CD8-positive, alpha-beta memory T cell (primary cell): ENCODE data around the gene MRPS16. TPM values are rescaled to one million over a fixed set of nuclear protein-coding genes. Genes with fewer than 3 reads are reported as not detected.
A peak's percentile ranks its signal among the peaks of the same experiment; 100 is the strongest.

ENCODE experiments used
- CTCF ChIA-PET: fragments of 350-600 bp; sonication (Branson Sonifier 250); formaldehyde crosslinking; loops from one replicate; lab custom pipeline; 2021; ENCODE audit warnings: antibody characterized with exemption; lab: Charles Lee
- POLR2A ChIA-PET: fragments of 350-600 bp; sonication (Branson Sonifier 250); formaldehyde crosslinking; loops from one replicate; lab custom pipeline; 2021; ENCODE audit warnings: antibody characterized with exemption; lab: Charles Lee
- DNase-seq, 5 donors: peaks; one replicate each; pipeline versions ENCODE4 v3.0.0 to v3.0.0-alpha.2; 2020 to 2022; ENCODE audit warnings: mixed read lengths in 1 of 5
- H3K27ac ChIP-seq: one replicate; pipeline ENCODE4 v1.7.0; 2013; ENCODE audit warnings: low read depth, mild to moderate bottlenecking, low read length, moderate library complexity
- H3K27me3 ChIP-seq: 2 replicates; pipeline ENCODE4 v1.7.0; 2013; ENCODE audit warnings: low read length, mild to moderate bottlenecking; ENCODE audit not compliant: insufficient read depth, poor library complexity, severe bottlenecking
- H3K36me3 ChIP-seq: 2 replicates; pipeline ENCODE4 v1.7.0; 2013; ENCODE audit warnings: mild to moderate bottlenecking, low read length, moderate library complexity; ENCODE audit not compliant: insufficient read depth
- H3K4me1 ChIP-seq: 2 replicates; pipeline ENCODE4 v1.7.0; 2013; ENCODE audit warnings: mild to moderate bottlenecking, low read length, moderate library complexity; ENCODE audit not compliant: insufficient read depth
- H3K4me3 ChIP-seq: 2 replicates; pipeline ENCODE4 v1.7.0; 2013; ENCODE audit warnings: mild to moderate bottlenecking, low read length
- H3K9me3 ChIP-seq: 2 replicates; pipeline ENCODE4 v1.7.0; 2013; ENCODE audit warnings: mild to moderate bottlenecking, low read length
- H3K27ac Mint-ChIP-seq, 8 donors: one replicate each; pipeline ENCODE4 v1.8.0; 2020 to 2021; ENCODE audit warnings: mixed read lengths in 8 of 8, mild to moderate bottlenecking in 6 of 8, inconsistent platforms in 3 of 8, moderate library complexity in 3 of 8
- H3K27me3 Mint-ChIP-seq, 2 donors: one replicate each; pipeline ENCODE4 v1.8.0; 2020 to 2021; ENCODE audit warnings: mixed read lengths in 2 of 2, mild to moderate bottlenecking in 1 of 2, moderate library complexity in 1 of 2
- H3K36me3 Mint-ChIP-seq, 3 donors: one replicate each; pipeline ENCODE4 v1.8.0; 2020 to 2021; ENCODE audit warnings: mixed read lengths in 3 of 3, inconsistent platforms in 1 of 3, mild to moderate bottlenecking in 1 of 3
- H3K4me1 Mint-ChIP-seq, 3 donors: one replicate each; pipeline ENCODE4 v1.8.0; 2020 to 2021; ENCODE audit warnings: mixed read lengths in 3 of 3, inconsistent platforms in 1 of 3, mild to moderate bottlenecking in 1 of 3
- H3K4me3 Mint-ChIP-seq, 7 donors: one replicate each; pipeline ENCODE4 v1.8.0; 2020 to 2021; ENCODE audit warnings: mixed read lengths in 7 of 7, mild to moderate bottlenecking in 6 of 7, moderate library complexity in 4 of 7, inconsistent platforms in 2 of 7
- H3K9me3 Mint-ChIP-seq, 5 donors: one replicate each; pipeline ENCODE4 v1.8.0; 2020 to 2022; ENCODE audit warnings: mixed read lengths in 5 of 5, mild to moderate bottlenecking in 3 of 5, moderate library complexity in 2 of 5, inconsistent platforms in 1 of 5
- polyA plus RNA-seq: library from polyadenylated mRNA; unstranded; fragments of 300-500 nt; fragmentation: Illumina TruSeq; gene quantifications from one replicate; pipeline ENCODE4 v1.2.3, GENCODE V29; 2021
- total RNA-seq, 2 experiments: library from RNA; stranded (reverse); gene quantifications; one replicate each; pipeline ENCODE4 v1.2.3, GENCODE V29; 2021

The MRPS16 gene
- total and polyA plus RNA-seq, 3 experiments from 2014 or later: 102 to 146 (median 141) TPM

DNA sequence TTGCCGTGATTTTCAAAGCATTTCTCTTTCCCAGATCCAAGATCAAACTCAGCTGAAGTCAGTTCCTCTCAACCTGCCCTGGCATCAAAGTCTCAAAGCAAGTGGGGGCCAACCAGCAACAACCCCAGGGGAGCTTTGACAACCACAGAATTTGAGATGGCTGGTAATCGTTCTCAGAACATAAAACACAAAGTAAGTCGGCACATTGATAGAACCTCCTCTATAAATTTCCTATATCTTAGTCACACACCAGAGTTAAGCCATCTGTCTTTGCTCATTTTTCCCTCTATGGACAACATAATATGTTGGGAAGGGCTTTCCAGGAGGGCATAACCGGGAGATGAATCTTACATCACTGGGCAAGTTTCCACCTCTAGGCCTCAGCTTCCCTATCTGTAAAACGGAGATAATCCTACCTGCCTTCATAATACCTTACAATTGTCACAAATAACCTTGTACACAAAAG, 4.2 kb downstream of the MRPS16 start:
- Histone ChIP-seq H3K9me3 (no peaks in the 10 kb centered on the region), H3K4me1 (peaks cover 58% of the 10 kb centered on the region), H3K27ac (peak overlapping the region; percentile 15), H3K4me3 (no peak overlapping the region), H3K27me3 (no peaks in the 10 kb centered on the region), H3K36me3 (peaks cover 13% of the 10 kb centered on the region)
- peaks cover 8 to 75% (median 8%) of the 10 kb centered on the region in 3 donors for H3K36me3 Mint-ChIP-seq
- H3K4me1 Mint-ChIP-seq: peaks cover 58 to 81% (median 77%) of the 10 kb centered on the region in 3 donors
- no peak for DNase-seq
- H3K27ac Mint-ChIP-seq: peak overlapping the region; percentile 57 to 99 (median 94)
- no peaks in the 10 kb centered on the region for H3K9me3 Mint-ChIP-seq
- peak overlapping the region; percentile 25 to 100 (median 44) for H3K4me3 Mint-ChIP-seq
- no peaks in the 10 kb centered on the region for H3K27me3 Mint-ChIP-seq
- POLR2A ChIA-PET: interaction anchor here (2.1 kb wide), 1 partner anchor 165 kb away, joined by 5 read pairs; no protein-coding TSS in a partner anchor
- CTCF ChIA-PET: no interaction called here

DNA sequence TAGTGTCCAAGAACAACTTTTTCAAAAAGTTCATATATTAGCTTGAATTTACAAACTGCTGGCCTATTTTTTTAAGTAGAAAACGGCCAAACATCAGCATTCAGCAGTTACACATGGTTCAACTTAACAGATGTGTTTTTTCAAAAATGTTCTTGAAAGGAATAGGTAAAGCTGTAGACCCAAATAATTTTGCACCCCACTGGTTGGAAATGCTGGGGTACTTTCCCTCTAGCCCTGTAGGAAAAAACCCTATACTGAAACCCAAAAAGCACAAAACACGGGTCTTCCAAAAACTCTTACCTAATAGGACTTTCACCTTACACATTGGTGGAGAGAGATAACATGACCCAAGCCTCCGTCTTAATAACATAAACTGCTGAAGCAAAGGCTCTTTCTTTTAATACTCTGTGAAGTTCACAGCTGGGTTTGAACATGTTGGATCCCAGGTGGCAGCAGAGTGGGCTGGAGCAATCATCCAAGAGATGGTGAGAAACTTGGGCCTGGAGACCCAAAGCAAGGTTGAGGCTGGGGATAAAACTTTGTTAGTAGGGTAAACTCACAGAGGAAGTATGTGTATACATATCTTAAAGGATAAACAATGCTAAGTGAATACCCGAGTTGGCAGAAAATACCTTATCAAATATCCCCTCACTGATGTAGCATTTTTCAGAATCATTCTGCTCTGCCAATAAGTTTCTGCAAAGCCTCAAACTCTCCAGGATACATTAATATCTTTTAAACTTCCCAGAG, 4.8 kb downstream of the MRPS16 start:
- DNase-seq: no peak
- H3K9me3 Mint-ChIP-seq: no peaks in the 10 kb centered on the region
- CTCF ChIA-PET: interaction anchor here (1.1 to 1.3 kb wide), 3 partner anchors 8 to 152 kb away, joined by 3 read pairs; no protein-coding TSS in a partner anchor

DNA sequence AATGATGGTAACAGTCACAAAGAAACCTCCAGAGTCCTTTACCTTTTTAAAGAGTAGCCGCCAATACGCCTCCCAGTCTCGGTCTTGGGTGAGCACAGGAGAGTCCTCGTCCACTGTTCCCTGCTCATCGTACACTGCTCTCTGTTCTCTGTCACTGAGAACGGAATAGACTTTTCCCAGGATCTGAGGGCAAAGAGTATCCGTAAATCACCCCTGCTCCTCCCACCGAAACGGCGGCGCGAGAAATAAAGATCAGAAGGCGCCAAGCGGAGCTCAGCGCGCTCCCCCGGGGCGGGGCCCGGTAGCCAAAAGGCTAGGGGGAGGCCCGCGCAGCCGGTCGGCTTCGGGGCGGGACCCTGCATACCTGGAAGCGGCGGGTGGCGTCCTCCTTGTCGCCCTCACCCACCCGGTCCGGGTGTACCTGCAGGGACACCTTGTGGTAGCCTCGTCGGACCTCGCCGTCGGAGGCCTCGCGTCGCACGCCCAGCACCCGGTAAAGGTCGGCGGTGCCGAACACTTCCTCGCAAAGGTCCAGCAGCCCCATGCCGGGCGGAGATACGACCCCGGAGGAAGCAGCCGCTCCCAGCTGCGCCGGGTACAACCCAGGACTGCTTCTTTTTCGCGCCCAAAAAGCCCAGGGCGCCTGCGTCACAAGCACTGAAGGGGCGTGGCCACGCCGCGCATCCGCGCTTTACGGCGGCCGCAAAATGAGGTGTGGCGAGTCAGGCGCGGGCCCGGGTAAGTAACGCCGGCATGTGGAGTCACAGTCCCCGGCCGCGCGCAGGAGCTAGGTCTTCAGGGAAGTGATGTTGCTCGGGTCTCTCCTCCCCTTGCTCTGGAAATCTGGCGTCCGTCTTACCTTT, 5.6 kb downstream of the MRPS16 start, which contains the start of gene DNAJC9:
Gene DNAJC9, minus strand, starts transcription at position 610 of the 863 bp plus-strand sequence. Its CDS starts 66 bp downstream, at position 544.
- H3K4me3 Mint-ChIP-seq: peak within 1 kb of the TSS; percentile 94 to 100 (median 96)
- ChIA-PET CTCF (interaction anchor here (1.1 to 1.3 kb wide), 3 partner anchors 9 to 151 kb away, joined by 3 read pairs; no protein-coding TSS in a partner anchor), POLR2A (interaction anchor here (0.6 to 2.1 kb wide), 11 partner anchors 14 to 478 kb away, joined by 3 to 14 read pairs (median 3); partner anchors contain the start of genes CFAP70, ECD, FAM149B1 and P4HA1)
- Histone ChIP-seq H3K27me3 (no peaks in the 10 kb centered on the region), H3K4me1 (peaks cover 52% of the 10 kb centered on the region), H3K9me3 (no peaks in the 10 kb centered on the region), H3K27ac (peak within 1 kb of the TSS; percentile 89), H3K4me3 (peak within 1 kb of the TSS; percentile 82), H3K36me3 (peaks cover 17% of the 10 kb centered on the region)
- H3K27me3 Mint-ChIP-seq: no peaks in the 10 kb centered on the region
- peak within 1 kb of the TSS; percentile 93 to 99 (median 96) for H3K27ac Mint-ChIP-seq
- H3K36me3 Mint-ChIP-seq: peaks cover 8 to 77% (median 12%) of the 10 kb centered on the region in 3 donors
- DNase-seq: peak; percentile 94 to 97 (median 95)
- peaks cover 50 to 66% (median 63%) of the 10 kb centered on the region in 3 donors for H3K4me1 Mint-ChIP-seq
- H3K9me3 Mint-ChIP-seq: no peaks in the 10 kb centered on the region

More for the DNA sequence above, 4.8 kb downstream of the MRPS16 start:
- no peaks in the 10 kb centered on the region for H3K9me3 ChIP-seq
- peak overlapping the region; percentile 89 for H3K27ac ChIP-seq
- Mint-ChIP-seq H3K27me3 (no peaks in the 10 kb centered on the region), H3K27ac (peak overlapping the region; percentile 93 to 99 (median 96)), H3K4me3 (peak overlapping the region; percentile 94 to 100 (median 96)), H3K36me3 (peaks cover 8 to 79% (median 10%) of the 10 kb centered on the region in 3 donors), H3K4me1 (peaks cover 53 to 75% (median 71%) of the 10 kb centered on the region in 3 donors)
- POLR2A ChIA-PET: interaction anchor here (0.6 to 2.1 kb wide), 8 partner anchors 80 to 477 kb away, joined by 3 to 14 read pairs (median 5); partner anchors contain the start of genes CFAP70, ECD, FAM149B1 and P4HA1
- no peaks in the 10 kb centered on the region for H3K27me3 ChIP-seq
- peaks cover 13% of the 10 kb centered on the region for H3K36me3 ChIP-seq
- peaks cover 54% of the 10 kb centered on the region for H3K4me1 ChIP-seq
- peak overlapping the region; percentile 82 for H3K4me3 ChIP-seq

DNA sequence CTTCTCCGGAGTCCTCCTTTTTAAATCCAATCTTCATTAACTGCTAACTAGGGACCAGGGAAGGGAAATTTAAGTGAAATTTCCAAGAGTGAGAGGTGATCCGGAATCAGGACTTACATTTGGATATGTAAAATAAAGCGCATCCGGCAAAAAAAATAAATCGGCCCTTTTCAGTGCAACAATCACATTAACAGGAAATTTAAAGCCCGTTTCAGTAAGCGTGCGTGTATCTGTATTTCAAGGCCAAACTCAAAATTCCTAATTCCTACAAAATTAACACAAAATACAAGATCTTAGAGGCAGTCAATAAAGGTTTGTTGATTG, 6.2 kb downstream of the MRPS16 start:
- peak overlapping the region; percentile 94 to 100 (median 96) for H3K4me3 Mint-ChIP-seq
- ChIA-PET POLR2A (interaction anchor here (0.9 to 2.1 kb wide), 5 partner anchors 14 to 249 kb away, joined by 3 to 14 read pairs (median 5); partner anchors contain the start of genes CFAP70, P4HA1 and PPP3CB), CTCF (interaction anchor here (1.3 kb wide), 1 partner anchor 148 kb away, joined by 3 read pairs; no protein-coding TSS in a partner anchor)
- H3K4me1 Mint-ChIP-seq: peaks cover 44 to 61% (median 59%) of the 10 kb centered on the region in 3 donors
- Histone ChIP-seq H3K4me1 (peaks cover 46% of the 10 kb centered on the region), H3K9me3 (no peaks in the 10 kb centered on the region), H3K27me3 (no peaks in the 10 kb centered on the region), H3K36me3 (peaks cover 22% of the 10 kb centered on the region), H3K27ac (peak overlapping the region; percentile 89), H3K4me3 (peak overlapping the region; percentile 82)
- H3K9me3 Mint-ChIP-seq: no peaks in the 10 kb centered on the region
- peaks cover 8 to 80% (median 12%) of the 10 kb centered on the region in 3 donors for H3K36me3 Mint-ChIP-seq
- H3K27me3 Mint-ChIP-seq: no peaks in the 10 kb centered on the region
- DNase-seq: no peak
- H3K27ac Mint-ChIP-seq: peak overlapping the region; percentile 93 to 99 (median 96)

DNA sequence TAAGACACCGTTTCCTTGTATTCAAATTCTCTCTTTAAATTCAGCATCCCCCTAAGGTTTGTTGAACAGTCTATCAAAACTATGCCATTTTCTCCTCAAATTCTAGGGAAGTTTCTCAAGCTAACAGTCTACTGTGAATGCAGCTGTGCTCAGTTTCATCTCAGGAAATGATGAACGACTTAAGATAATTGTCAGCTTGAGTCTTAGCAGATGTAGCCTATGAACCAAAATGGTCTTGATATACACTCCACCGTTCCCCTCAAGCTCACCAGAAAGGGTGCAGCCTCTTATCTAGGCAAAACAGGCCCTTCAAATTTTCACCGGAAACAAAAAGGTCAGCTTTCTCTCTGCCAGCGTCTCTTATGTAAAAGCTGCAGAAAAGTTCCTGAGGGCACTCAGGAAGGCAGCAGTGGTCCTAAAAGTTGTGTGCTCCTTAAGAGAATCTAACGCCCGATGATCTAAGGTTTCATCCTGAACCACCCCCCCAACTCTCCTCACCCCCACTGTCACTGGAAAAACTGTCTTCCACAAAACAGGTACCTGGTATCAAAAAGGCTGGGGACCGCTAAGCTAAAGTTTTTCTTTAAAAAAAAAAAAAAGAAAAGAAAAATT, 7.5 kb downstream of the MRPS16 start:
- Mint-ChIP-seq H3K4me1 (peaks cover 35 to 53% (median 50%) of the 10 kb centered on the region in 3 donors), H3K9me3 (no peaks in the 10 kb centered on the region), H3K36me3 (peaks cover 0 to 82% (median 12%) of the 10 kb centered on the region in 3 donors), H3K4me3 (peak overlapping the region in 6 of 7 donors; percentile 29 to 66 (median 46)), H3K27me3 (no peaks in the 10 kb centered on the region), H3K27ac (peak overlapping the region; percentile 28 to 93 (median 82))
- Histone ChIP-seq H3K27me3 (no peaks in the 10 kb centered on the region), H3K36me3 (peaks cover 28% of the 10 kb centered on the region), H3K9me3 (no peaks in the 10 kb centered on the region), H3K4me3 (no peak overlapping the region), H3K27ac (peak overlapping the region; percentile 53), H3K4me1 (peaks cover 37% of the 10 kb centered on the region)
- DNase-seq: no peak
- ChIA-PET POLR2A (interaction anchor here (0.6 kb wide), 1 partner anchor 32 kb away, joined by 5 read pairs; no protein-coding TSS in a partner anchor), CTCF (no interaction called here)

DNA sequence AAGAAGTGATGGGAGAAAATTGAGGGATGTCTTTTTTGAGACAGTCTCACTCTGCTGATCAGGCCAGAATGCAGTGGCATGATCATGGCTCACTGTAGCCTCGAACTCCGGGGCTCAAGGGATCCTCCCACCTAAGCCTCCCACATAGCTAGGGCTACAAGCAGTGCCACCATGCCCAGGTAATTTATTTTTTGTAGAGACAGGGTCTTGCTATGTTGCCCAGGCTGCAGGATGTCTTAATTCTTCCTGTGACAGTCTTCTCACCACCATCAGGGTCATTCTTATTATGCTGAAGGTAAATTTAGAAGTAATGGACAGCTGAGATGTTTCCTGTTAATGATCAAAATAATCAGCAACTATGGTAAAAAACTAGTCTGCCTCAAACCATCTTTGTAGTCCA, 12.5 kb downstream of the MRPS16 start:
- H3K9me3 Mint-ChIP-seq: no peaks in the 10 kb centered on the region
- peak overlapping the region in 2 of 8 donors; percentile 5 to 26 for H3K27ac Mint-ChIP-seq
- H3K4me3 ChIP-seq: no peak overlapping the region
- H3K36me3 Mint-ChIP-seq: peaks cover 0 to 83% (median 10%) of the 10 kb centered on the region in 3 donors
- no peaks in the 10 kb centered on the region for H3K27me3 ChIP-seq
- ChIA-PET CTCF (no interaction called here), POLR2A (interaction anchor here (0.7 kb wide), 1 partner anchor 152 kb away, joined by 4 read pairs; no protein-coding TSS in a partner anchor)
- peaks cover 9% of the 10 kb centered on the region for H3K4me1 ChIP-seq
- no peak overlapping the region for H3K4me3 Mint-ChIP-seq
- no peak overlapping the region for H3K27ac ChIP-seq
- no peaks in the 10 kb centered on the region for H3K27me3 Mint-ChIP-seq
- DNase-seq: no peak
- H3K36me3 ChIP-seq: peaks cover 28% of the 10 kb centered on the region
- H3K4me1 Mint-ChIP-seq: peaks cover 10 to 21% (median 15%) of the 10 kb centered on the region in 3 donors
- no peaks in the 10 kb centered on the region for H3K9me3 ChIP-seq
